Measurements from ENCODE around the gene RASA1.
A peak's percentile ranks its signal among the peaks of the same experiment; 100 is the strongest.

RASA1 gene

GRCh38 chr5:87405472-87406155 is 137.9 kb downstream of the RASA1 start:
- no peak for DNase-seq

GRCh38 chr5:87408204-87408603 is 140.5 kb downstream of the RASA1 start:
- DNase-seq: no peak

- DNase-seq: no peak
Observed at GRCh38 chr5:87410931-87411330, 143.2 kb downstream of the RASA1 start.

- no peak for DNase-seq
Observed at GRCh38 chr5:87411586-87411972, 143.9 kb downstream of the RASA1 start.

GRCh38 chr5:87411973-87412629 is 144.4 kb downstream of the RASA1 start:
- DNase-seq: no peak

GRCh38 chr5:87412630-87413342 is 145.1 kb downstream of the RASA1 start, which contains the start of gene CCNH:
Gene CCNH (minus strand): TSS chr5:87412930. CDS start chr5:87412794, 136 bp downstream.
- peak; percentile 91 for DNase-seq

GRCh38 chr5:87413343-87413645 is 145.6 kb downstream of the RASA1 start:
- DNase-seq: peak; percentile 28

GRCh38 chr5:87418506-87418905 is 150.8 kb downstream of the RASA1 start:
- DNase-seq: no peak

- DNase-seq: no peak
Observed at GRCh38 chr5:87421307-87421706, 153.6 kb downstream of the RASA1 start.

GRCh38 chr5:87423755-87424154 is 156.1 kb downstream of the RASA1 start:
- DNase-seq: no peak

GRCh38 chr5:87430863-87431457 is 163.3 kb downstream of the RASA1 start:
- no peak for DNase-seq

- no peak for DNase-seq
Observed at GRCh38 chr5:87432460-87432859, 164.8 kb downstream of the RASA1 start.

GRCh38 chr5:87433945-87434344 is 166.3 kb downstream of the RASA1 start:
- DNase-seq: no peak

- no peak for DNase-seq
Observed at GRCh38 chr5:87434461-87434860, 166.8 kb downstream of the RASA1 start.

GRCh38 chr5:87435144-87435694 is 167.5 kb downstream of the RASA1 start:
- no peak for DNase-seq

GRCh38 chr5:87437724-87438123 is 170.0 kb downstream of the RASA1 start:
- DNase-seq: no peak

- no peak for DNase-seq
Observed at GRCh38 chr5:87438231-87438630, 170.5 kb downstream of the RASA1 start.
